Panc1 (cell line): ENCODE results near the gene IMP4.

Source experiments
- POLR2AphosphoS5 ChIP-seq: IDR thresholded peaks from 2 replicates; pipeline ENCODE4 v1.6.1; 2012; ENCODE audit warnings: mild to moderate bottlenecking, low read depth, low read length, moderate library complexity
- SIN3A ChIP-seq: IDR thresholded peaks from 2 replicates; pipeline ENCODE4 v1.6.1; 2012; ENCODE audit warnings: low read depth, mild to moderate bottlenecking, low read length, moderate library complexity, borderline replicate concordance; ENCODE audit not compliant: insufficient read depth
- TF ChIP-seq, protein P1 (sequence below): fragments of 450-650 bp; IDR thresholded peaks from 2 replicates; pipeline ENCODE4 v1.5.1; 2017; ENCODE audit warnings: mild to moderate bottlenecking
- TF ChIP-seq, protein P2 (sequence below), 2 experiments: IDR thresholded peaks; 2 replicates each; pipeline ENCODE4 v1.6.1; 2011 to 2012; ENCODE audit warnings: low read depth in 2 of 2, control low read depth in 1 of 2, low read length in 1 of 2, mild to moderate bottlenecking in 1 of 2, moderate library complexity in 1 of 2; ENCODE audit not compliant: insufficient read depth in 1 of 2

GRCh38 chr2:130391872-130392670, 49.4 kb downstream of the IMP4 start:
- TF ChIP-seq SIN3A = no peak
- TF ChIP-seq, protein P1, sequence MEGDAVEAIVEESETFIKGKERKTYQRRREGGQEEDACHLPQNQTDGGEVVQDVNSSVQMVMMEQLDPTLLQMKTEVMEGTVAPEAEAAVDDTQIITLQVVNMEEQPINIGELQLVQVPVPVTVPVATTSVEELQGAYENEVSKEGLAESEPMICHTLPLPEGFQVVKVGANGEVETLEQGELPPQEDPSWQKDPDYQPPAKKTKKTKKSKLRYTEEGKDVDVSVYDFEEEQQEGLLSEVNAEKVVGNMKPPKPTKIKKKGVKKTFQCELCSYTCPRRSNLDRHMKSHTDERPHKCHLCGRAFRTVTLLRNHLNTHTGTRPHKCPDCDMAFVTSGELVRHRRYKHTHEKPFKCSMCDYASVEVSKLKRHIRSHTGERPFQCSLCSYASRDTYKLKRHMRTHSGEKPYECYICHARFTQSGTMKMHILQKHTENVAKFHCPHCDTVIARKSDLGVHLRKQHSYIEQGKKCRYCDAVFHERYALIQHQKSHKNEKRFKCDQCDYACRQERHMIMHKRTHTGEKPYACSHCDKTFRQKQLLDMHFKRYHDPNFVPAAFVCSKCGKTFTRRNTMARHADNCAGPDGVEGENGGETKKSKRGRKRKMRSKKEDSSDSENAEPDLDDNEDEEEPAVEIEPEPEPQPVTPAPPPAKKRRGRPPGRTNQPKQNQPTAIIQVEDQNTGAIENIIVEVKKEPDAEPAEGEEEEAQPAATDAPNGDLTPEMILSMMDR = no peak
- TF ChIP-seq POLR2AphosphoS5 = no peak
- TF ChIP-seq, protein P2, sequence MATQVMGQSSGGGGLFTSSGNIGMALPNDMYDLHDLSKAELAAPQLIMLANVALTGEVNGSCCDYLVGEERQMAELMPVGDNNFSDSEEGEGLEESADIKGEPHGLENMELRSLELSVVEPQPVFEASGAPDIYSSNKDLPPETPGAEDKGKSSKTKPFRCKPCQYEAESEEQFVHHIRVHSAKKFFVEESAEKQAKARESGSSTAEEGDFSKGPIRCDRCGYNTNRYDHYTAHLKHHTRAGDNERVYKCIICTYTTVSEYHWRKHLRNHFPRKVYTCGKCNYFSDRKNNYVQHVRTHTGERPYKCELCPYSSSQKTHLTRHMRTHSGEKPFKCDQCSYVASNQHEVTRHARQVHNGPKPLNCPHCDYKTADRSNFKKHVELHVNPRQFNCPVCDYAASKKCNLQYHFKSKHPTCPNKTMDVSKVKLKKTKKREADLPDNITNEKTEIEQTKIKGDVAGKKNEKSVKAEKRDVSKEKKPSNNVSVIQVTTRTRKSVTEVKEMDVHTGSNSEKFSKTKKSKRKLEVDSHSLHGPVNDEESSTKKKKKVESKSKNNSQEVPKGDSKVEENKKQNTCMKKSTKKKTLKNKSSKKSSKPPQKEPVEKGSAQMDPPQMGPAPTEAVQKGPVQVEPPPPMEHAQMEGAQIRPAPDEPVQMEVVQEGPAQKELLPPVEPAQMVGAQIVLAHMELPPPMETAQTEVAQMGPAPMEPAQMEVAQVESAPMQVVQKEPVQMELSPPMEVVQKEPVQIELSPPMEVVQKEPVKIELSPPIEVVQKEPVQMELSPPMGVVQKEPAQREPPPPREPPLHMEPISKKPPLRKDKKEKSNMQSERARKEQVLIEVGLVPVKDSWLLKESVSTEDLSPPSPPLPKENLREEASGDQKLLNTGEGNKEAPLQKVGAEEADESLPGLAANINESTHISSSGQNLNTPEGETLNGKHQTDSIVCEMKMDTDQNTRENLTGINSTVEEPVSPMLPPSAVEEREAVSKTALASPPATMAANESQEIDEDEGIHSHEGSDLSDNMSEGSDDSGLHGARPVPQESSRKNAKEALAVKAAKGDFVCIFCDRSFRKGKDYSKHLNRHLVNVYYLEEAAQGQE (IDR thresholded peaks at IDR 0.05; ENCODE audit: insufficient read depth in 1 of 2, low read depth in 2 of 2, low read length in 1 of 2) = no peak
